HEK293 (cell line): ENCODE results near the gene TBC1D13.

Source experiments
- KLF8 ChIP-seq: fragments of 450-650 bp; formaldehyde crosslinking; IDR thresholded peaks from 2 replicates; pipeline ENCODE4 v1.5.1; 2016; ENCODE audit warnings: missing biosample characterization, missing genetic modification characterization
- KLF9 ChIP-seq: fragments of 450-650 bp; formaldehyde crosslinking; IDR thresholded peaks from 2 replicates; pipeline ENCODE4 v1.5.1; 2016; ENCODE audit warnings: missing biosample characterization, missing genetic modification characterization, low read depth
- SP3 ChIP-seq: fragments of 450-650 bp; formaldehyde crosslinking; IDR thresholded peaks from 2 replicates; pipeline ENCODE4 v1.5.1; 2016; ENCODE audit warnings: missing biosample characterization, missing genetic modification characterization
- ZBTB48 ChIP-seq: fragments of 450-650 bp; formaldehyde crosslinking; IDR thresholded peaks from 2 replicates; pipeline ENCODE4 v1.5.1; 2016; ENCODE audit warnings: missing biosample characterization, missing genetic modification characterization
- ZFP69B ChIP-seq: fragments of 450-650 bp; formaldehyde crosslinking; IDR thresholded peaks from 2 replicates; pipeline ENCODE4 v1.5.1; 2016; ENCODE audit warnings: missing biosample characterization, missing genetic modification characterization
- ZNF10 ChIP-seq: fragments of 450-650 bp; formaldehyde crosslinking; IDR thresholded peaks from 2 replicates; pipeline ENCODE4 v1.5.1; 2017; ENCODE audit warnings: missing biosample characterization, missing genetic modification characterization
- ZNF114 ChIP-seq: fragments of 450-650 bp; formaldehyde crosslinking; IDR thresholded peaks from 2 replicates; pipeline ENCODE4 v1.5.0; 2017; ENCODE audit warnings: missing biosample characterization, missing genetic modification characterization
- ZNF223 ChIP-seq: fragments of 450-650 bp; formaldehyde crosslinking; IDR thresholded peaks from 2 replicates; pipeline ENCODE4 v1.5.1; 2016; ENCODE audit warnings: missing biosample characterization, missing genetic modification characterization
- ZNF274 ChIP-seq, 2 experiments: fragments of 200-500 bp in 1 of 2; fragments of 450-650 bp in 1 of 2; sonication (Bioruptor generic) in 1 of 2; formaldehyde crosslinking in 1 of 2; IDR thresholded peaks; 2 replicates each; pipeline versions ENCODE4 v1.5.1 to v1.6.1; 2014 to 2016; ENCODE audit warnings: borderline replicate concordance in 1 of 2, inconsistent platforms in 1 of 2, low read length in 1 of 2, missing biosample characterization in 1 of 2, missing genetic modification characterization in 1 of 2
- ZNF354C ChIP-seq: fragments of 450-650 bp; formaldehyde crosslinking; IDR thresholded peaks from 2 replicates; pipeline ENCODE4 v1.5.1; 2016; ENCODE audit warnings: missing biosample characterization, missing genetic modification characterization, low read depth, borderline replicate concordance
- ZNF501 ChIP-seq: fragments of 450-650 bp; formaldehyde crosslinking; IDR thresholded peaks from 2 replicates; pipeline ENCODE4 v1.5.1; 2016; ENCODE audit warnings: missing biosample characterization, missing genetic modification characterization
- ZNF521 ChIP-seq: fragments of 450-650 bp; formaldehyde crosslinking; IDR thresholded peaks from 2 replicates; pipeline ENCODE4 v1.5.1; 2017; ENCODE audit warnings: missing biosample characterization, mild to moderate bottlenecking, missing genetic modification characterization
- ZNF596 ChIP-seq: fragments of 450-650 bp; IDR thresholded peaks from 2 replicates; pipeline ENCODE4 v1.5.0; 2018; ENCODE audit warnings: missing biosample characterization, mild to moderate bottlenecking, missing genetic modification characterization, moderate library complexity
- TF ChIP-seq, protein P1 (sequence below): fragments of 450-650 bp; formaldehyde crosslinking; conservative IDR thresholded peaks from 2 replicates; pipeline ENCODE4 v1.5.1; 2016; ENCODE audit warnings: low read depth, missing biosample characterization, missing genetic modification characterization
- TF ChIP-seq, protein P2 (sequence below): fragments of 450-650 bp; formaldehyde crosslinking; IDR thresholded peaks from 2 replicates; pipeline ENCODE4 v1.5.1; 2017; ENCODE audit warnings: missing biosample characterization, missing genetic modification characterization
- TF ChIP-seq, protein P3 (sequence below): fragments of 450-650 bp; formaldehyde crosslinking; IDR thresholded peaks from 2 replicates; pipeline ENCODE4 v1.5.1; 2016; ENCODE audit warnings: missing biosample characterization, missing genetic modification characterization
- TF ChIP-seq, protein P4 (sequence below): fragments of 450-650 bp; formaldehyde crosslinking; IDR thresholded peaks from 2 replicates; pipeline ENCODE4 v1.5.1; 2016; ENCODE audit warnings: missing biosample characterization, missing genetic modification characterization, borderline replicate concordance
- TF ChIP-seq, protein P5 (sequence below): fragments of 450-650 bp; formaldehyde crosslinking; IDR thresholded peaks from 2 replicates; pipeline ENCODE4 v1.5.1; 2016; ENCODE audit warnings: missing biosample characterization, missing genetic modification characterization
- TF ChIP-seq, protein P6 (sequence below): fragments of 450-650 bp; formaldehyde crosslinking; IDR thresholded peaks from 2 replicates; pipeline ENCODE4 v1.5.1; 2016; ENCODE audit warnings: missing biosample characterization, missing genetic modification characterization

TBC1D13 gene

DNA sequence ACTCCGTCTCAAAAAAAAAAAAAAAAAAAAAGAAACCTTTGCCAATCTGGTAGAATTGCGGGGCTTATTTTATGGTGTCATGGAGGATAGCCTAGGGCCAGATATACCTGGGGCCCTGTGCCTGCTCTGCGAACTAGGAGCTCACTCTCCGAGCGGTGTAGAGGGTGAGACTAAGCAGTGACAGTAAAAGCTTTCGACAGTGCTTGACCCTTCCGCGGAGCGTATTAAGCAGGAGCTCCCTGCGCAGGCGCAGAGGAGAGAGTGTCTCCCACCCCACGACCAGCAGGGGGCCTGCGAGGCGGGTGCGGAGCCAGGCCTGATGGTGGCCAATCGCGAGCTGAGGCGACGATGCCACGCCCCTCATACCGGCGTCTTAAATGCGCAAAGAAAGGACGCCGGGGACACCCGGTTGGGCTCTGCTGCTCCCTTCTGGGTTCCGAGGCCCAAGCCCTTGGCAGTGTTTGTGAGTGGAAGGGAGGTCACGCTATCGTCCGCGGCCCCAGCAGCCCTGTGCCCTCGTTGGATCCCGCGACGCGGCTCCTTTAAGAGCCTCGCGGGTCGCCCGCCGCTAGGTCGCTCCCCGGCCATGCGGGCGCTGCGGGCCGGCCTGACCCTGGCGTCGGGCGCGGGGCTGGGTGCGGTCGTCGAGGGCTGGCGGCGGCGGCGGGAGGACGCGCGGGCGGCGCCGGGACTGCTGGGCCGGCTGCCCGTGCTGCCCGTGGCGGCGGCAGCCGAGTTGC, 31.2 kb downstream of the TBC1D13 start, which contains the start of gene ENDOG (continued):
- TF ChIP-seq, protein P1, sequence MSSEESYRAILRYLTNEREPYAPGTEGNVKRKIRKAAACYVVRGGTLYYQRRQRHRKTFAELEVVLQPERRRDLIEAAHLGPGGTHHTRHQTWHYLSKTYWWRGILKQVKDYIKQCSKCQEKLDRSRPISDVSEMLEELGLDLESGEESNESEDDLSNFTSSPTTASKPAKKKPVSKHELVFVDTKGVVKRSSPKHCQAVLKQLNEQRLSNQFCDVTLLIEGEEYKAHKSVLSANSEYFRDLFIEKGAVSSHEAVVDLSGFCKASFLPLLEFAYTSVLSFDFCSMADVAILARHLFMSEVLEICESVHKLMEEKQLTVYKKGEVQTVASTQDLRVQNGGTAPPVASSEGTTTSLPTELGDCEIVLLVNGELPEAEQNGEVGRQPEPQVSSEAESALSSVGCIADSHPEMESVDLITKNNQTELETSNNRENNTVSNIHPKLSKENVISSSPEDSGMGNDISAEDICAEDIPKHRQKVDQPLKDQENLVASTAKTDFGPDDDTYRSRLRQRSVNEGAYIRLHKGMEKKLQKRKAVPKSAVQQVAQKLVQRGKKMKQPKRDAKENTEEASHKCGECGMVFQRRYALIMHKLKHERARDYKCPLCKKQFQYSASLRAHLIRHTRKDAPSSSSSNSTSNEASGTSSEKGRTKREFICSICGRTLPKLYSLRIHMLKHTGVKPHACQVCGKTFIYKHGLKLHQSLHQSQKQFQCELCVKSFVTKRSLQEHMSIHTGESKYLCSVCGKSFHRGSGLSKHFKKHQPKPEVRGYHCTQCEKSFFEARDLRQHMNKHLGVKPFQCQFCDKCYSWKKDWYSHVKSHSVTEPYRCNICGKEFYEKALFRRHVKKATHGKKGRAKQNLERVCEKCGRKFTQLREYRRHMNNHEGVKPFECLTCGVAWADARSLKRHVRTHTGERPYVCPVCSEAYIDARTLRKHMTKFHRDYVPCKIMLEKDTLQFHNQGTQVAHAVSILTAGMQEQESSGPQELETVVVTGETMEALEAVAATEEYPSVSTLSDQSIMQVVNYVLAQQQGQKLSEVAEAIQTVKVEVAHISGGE (tag by site-specific recombination) = 0 out of 2 replicates have a peak, but pooled peaks have one; percentile 18
- no peak for TF ChIP-seq ZNF223 (tag by site-specific recombination)
- TF ChIP-seq, protein P2, sequence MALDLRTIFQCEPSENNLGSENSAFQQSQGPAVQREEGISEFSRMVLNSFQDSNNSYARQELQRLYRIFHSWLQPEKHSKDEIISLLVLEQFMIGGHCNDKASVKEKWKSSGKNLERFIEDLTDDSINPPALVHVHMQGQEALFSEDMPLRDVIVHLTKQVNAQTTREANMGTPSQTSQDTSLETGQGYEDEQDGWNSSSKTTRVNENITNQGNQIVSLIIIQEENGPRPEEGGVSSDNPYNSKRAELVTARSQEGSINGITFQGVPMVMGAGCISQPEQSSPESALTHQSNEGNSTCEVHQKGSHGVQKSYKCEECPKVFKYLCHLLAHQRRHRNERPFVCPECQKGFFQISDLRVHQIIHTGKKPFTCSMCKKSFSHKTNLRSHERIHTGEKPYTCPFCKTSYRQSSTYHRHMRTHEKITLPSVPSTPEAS (tag by site-specific recombination) = no peak
- peak; percentile 91 for TF ChIP-seq KLF9 (tag by site-specific recombination)
- TF ChIP-seq, protein P3, sequence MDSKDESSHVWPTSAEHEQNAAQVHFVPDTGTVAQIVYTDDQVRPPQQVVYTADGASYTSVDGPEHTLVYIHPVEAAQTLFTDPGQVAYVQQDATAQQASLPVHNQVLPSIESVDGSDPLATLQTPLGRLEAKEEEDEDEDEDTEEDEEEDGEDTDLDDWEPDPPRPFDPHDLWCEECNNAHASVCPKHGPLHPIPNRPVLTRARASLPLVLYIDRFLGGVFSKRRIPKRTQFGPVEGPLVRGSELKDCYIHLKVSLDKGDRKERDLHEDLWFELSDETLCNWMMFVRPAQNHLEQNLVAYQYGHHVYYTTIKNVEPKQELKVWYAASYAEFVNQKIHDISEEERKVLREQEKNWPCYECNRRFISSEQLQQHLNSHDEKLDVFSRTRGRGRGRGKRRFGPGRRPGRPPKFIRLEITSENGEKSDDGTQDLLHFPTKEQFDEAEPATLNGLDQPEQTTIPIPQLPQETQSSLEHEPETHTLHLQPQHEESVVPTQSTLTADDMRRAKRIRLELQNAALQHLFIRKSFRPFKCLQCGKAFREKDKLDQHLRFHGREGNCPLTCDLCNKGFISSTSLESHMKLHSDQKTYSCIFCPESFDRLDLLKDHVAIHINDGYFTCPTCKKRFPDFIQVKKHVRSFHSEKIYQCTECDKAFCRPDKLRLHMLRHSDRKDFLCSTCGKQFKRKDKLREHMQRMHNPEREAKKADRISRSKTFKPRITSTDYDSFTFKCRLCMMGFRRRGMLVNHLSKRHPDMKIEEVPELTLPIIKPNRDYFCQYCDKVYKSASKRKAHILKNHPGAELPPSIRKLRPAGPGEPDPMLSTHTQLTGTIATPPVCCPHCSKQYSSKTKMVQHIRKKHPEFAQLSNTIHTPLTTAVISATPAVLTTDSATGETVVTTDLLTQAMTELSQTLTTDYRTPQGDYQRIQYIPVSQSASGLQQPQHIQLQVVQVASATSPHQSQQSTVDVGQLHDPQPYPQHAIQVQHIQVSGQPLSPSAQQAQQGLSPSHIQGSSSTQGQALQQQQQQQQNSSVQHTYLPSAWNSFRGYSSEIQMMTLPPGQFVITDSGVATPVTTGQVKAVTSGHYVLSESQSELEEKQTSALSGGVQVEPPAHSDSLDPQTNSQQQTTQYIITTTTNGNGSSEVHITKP = no peak
- peak; percentile 96 for TF ChIP-seq ZNF10 (tag by site-specific recombination)
- peak; percentile 99 for TF ChIP-seq ZFP69B (tag by site-specific recombination)
- TF ChIP-seq, protein P4, sequence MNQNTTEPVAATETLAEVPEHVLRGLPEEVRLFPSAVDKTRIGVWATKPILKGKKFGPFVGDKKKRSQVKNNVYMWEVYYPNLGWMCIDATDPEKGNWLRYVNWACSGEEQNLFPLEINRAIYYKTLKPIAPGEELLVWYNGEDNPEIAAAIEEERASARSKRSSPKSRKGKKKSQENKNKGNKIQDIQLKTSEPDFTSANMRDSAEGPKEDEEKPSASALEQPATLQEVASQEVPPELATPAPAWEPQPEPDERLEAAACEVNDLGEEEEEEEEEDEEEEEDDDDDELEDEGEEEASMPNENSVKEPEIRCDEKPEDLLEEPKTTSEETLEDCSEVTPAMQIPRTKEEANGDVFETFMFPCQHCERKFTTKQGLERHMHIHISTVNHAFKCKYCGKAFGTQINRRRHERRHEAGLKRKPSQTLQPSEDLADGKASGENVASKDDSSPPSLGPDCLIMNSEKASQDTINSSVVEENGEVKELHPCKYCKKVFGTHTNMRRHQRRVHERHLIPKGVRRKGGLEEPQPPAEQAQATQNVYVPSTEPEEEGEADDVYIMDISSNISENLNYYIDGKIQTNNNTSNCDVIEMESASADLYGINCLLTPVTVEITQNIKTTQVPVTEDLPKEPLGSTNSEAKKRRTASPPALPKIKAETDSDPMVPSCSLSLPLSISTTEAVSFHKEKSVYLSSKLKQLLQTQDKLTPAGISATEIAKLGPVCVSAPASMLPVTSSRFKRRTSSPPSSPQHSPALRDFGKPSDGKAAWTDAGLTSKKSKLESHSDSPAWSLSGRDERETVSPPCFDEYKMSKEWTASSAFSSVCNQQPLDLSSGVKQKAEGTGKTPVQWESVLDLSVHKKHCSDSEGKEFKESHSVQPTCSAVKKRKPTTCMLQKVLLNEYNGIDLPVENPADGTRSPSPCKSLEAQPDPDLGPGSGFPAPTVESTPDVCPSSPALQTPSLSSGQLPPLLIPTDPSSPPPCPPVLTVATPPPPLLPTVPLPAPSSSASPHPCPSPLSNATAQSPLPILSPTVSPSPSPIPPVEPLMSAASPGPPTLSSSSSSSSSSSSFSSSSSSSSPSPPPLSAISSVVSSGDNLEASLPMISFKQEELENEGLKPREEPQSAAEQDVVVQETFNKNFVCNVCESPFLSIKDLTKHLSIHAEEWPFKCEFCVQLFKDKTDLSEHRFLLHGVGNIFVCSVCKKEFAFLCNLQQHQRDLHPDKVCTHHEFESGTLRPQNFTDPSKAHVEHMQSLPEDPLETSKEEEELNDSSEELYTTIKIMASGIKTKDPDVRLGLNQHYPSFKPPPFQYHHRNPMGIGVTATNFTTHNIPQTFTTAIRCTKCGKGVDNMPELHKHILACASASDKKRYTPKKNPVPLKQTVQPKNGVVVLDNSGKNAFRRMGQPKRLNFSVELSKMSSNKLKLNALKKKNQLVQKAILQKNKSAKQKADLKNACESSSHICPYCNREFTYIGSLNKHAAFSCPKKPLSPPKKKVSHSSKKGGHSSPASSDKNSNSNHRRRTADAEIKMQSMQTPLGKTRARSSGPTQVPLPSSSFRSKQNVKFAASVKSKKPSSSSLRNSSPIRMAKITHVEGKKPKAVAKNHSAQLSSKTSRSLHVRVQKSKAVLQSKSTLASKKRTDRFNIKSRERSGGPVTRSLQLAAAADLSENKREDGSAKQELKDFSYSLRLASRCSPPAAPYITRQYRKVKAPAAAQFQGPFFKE (tag by site-specific recombination) = no peak
- TF ChIP-seq ZNF114 (tag by site-specific recombination) = no peak
- peak; percentile 75 for TF ChIP-seq ZBTB48 (tag by site-specific recombination)
- TF ChIP-seq, protein P5, sequence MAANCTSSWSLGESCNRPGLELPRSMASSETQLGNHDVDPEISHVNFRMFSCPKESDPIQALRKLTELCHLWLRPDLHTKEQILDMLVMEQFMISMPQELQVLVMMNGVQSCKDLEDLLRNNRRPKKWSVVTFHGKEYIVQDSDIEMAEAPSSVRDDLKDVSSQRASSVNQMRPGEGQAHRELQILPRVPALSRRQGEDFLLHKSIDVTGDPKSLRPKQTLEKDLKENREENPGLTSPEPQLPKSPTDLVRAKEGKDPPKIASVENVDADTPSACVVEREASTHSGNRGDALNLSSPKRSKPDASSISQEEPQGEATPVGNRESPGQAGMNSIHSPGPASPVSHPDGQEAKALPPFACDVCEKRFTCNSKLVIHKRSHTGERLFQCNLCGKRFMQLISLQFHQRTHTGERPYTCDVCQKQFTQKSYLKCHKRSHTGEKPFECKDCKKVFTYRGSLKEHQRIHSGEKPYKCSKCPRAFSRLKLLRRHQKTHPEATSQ (tag by site-specific recombination) = no peak
- 0 out of 2 replicates have a peak, but pooled peaks have one; percentile 5 for TF ChIP-seq ZNF596
- 0 out of 2 replicates have a peak, but pooled peaks have one; percentile 36 for TF ChIP-seq ZNF501 (tag by site-specific recombination)
- peak; percentile 78 for TF ChIP-seq SP3 (tag by site-specific recombination)
- TF ChIP-seq ZNF521 = no peak
- TF ChIP-seq ZNF354C (tag by site-specific recombination) = no peak
- TF ChIP-seq, protein P6, sequence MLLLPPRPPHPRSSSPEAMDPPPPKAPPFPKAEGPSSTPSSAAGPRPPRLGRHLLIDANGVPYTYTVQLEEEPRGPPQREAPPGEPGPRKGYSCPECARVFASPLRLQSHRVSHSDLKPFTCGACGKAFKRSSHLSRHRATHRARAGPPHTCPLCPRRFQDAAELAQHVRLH (tag by site-specific recombination) = no peak
- TF ChIP-seq KLF8 (tag by site-specific recombination) = peak; percentile 88
- no peak for TF ChIP-seq ZNF274 (IDR thresholded peaks at IDR 0.05; ENCODE audit: low read length)
- no peak for TF ChIP-seq ZNF274 (tag by site-specific recombination; IDR thresholded peaks at IDR 0.05; ENCODE audit: borderline replicate concordance)
